Common myeloid progenitor, CD34-positive (primary cell): ENCODE data around the gene CCDC171.

Experiments used
- CTCF ChIA-PET: fragments of 350-600 bp; sonication (Branson Sonifier 250); formaldehyde crosslinking; loops from one replicate; lab custom pipeline; 2021; ENCODE audit warnings: antibody characterized with exemption; lab: Charles Lee
- POLR2A ChIA-PET: fragments of 350-600 bp; sonication (Branson Sonifier 250); formaldehyde crosslinking; loops from one replicate; lab custom pipeline; 2021; ENCODE audit warnings: antibody characterized with exemption; lab: Charles Lee
- DNase-seq, 3 donors: peaks; one replicate each; pipeline versions ENCODE4 v3.0.0 to v3.0.0-alpha.2; 2013
- H3K27ac ChIP-seq, 2 experiments: 1 replicate in 1 of 2; 2 replicates in 1 of 2; pipeline ENCODE4 v1.7.0; 2013; ENCODE audit warnings: inconsistent platforms in 2 of 2, low read length in 2 of 2, mild to moderate bottlenecking in 2 of 2, low read depth in 1 of 2, moderate library complexity in 1 of 2; ENCODE audit not compliant: severe bottlenecking in 2 of 2, insufficient read depth in 1 of 2, poor library complexity in 1 of 2
- H3K27me3 ChIP-seq, 5 experiments: replicated peaks in 2 of 5; 1 replicate in 3 of 5; 2 replicates in 2 of 5; pipeline versions ENCODE4 v1.6.1 to v1.7.0; 2013; ENCODE audit warnings: low read length in 4 of 5, mild to moderate bottlenecking in 2 of 5, moderate library complexity in 2 of 5, inconsistent platforms in 1 of 5; ENCODE audit not compliant: insufficient read depth in 5 of 5, control insufficient read depth in 4 of 5
- H3K36me3 ChIP-seq, 4 experiments: 1 replicate in 2 of 4; 2 replicates in 2 of 4; pipeline versions ENCODE4 v1.6.1 to v1.7.0; 2013; ENCODE audit warnings: low read length in 3 of 4, control low read depth in 1 of 4, mild to moderate bottlenecking in 1 of 4; ENCODE audit not compliant: control insufficient read depth in 4 of 4, insufficient read depth in 4 of 4
- H3K4me1 ChIP-seq, 4 experiments: 1 replicate in 3 of 4; 2 replicates in 1 of 4; pipeline versions ENCODE4 v1.6.1 to v1.7.1; 2013; ENCODE audit warnings: low read length in 3 of 4, mild to moderate bottlenecking in 3 of 4, control low read depth in 1 of 4, inconsistent platforms in 1 of 4, moderate library complexity in 1 of 4; ENCODE audit not compliant: control insufficient read depth in 4 of 4, insufficient read depth in 4 of 4; ENCODE audit errors: control extremely low read depth in 1 of 4
- H3K4me3 ChIP-seq, 7 experiments: 1 replicate in 4 of 7; 2 replicates in 3 of 7; pipeline versions ENCODE4 v1.5.1 to v1.7.0; 2013; ENCODE audit warnings: mild to moderate bottlenecking in 7 of 7, low read length in 6 of 7, moderate library complexity in 6 of 7, inconsistent platforms in 2 of 7, low read depth in 2 of 7, control low read depth in 1 of 7; ENCODE audit not compliant: insufficient read depth in 4 of 7, control insufficient read depth in 1 of 7; ENCODE audit errors: extremely low read depth in 1 of 7
- H3K9me3 ChIP-seq, 5 experiments: 1 replicate in 4 of 5; 2 replicates in 1 of 5; pipeline versions ENCODE4 v1.6.1 to v1.7.1; 2013; ENCODE audit warnings: low read length in 4 of 5, mild to moderate bottlenecking in 2 of 5, inconsistent platforms in 1 of 5, low read depth in 1 of 5, moderate library complexity in 1 of 5; ENCODE audit not compliant: control insufficient read depth in 4 of 5, insufficient read depth in 2 of 5; ENCODE audit errors: control extremely low read depth in 1 of 5
- WGBS: methylation state at CpG from one replicate; pipeline ENCODE4 v1.1.5; 2013; ENCODE audit not compliant: insufficient coverage; 5-methylcytosine and 5-hydroxymethylcytosine counted together

The CCDC171 gene

DNA sequence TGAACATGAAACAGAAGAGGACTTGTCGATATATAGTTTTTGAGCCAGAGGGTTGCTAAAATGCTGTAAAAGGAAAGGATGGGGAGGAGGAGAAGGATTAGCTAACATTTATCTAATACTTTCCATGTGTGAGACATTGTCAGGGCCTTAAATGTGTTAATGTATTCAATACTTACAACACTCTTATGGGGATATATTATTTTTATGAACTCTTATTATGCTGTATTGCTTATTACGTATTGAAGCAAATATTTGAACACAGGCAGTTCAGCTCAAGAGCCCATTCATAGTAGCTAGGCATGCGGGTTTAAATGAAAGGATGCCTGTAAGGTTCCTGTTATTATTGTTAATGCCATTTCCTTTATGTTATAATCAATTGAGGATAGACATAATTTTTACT lies 391.5 kb downstream of the CCDC171 start:
- H3K4me3 ChIP-seq, result no peak overlapping the region
- ChIA-PET CTCF (no interaction called here), POLR2A (no interaction called here)
- DNase-seq, result no peak
- peaks cover 0 to 3% (median 0%) of the 10 kb centered on the region in 4 experiments for H3K36me3 ChIP-seq
- no peaks in the 10 kb centered on the region for H3K27me3 ChIP-seq
- peaks cover 0 to 3% (median 0%) of the 10 kb centered on the region in 5 experiments for H3K9me3 ChIP-seq
- no peaks in the 10 kb centered on the region for H3K4me1 ChIP-seq
- WGBS, result no CpG with 5 or more reads among the region's 3 CpGs
- H3K27ac ChIP-seq, result no peak overlapping the region

DNA sequence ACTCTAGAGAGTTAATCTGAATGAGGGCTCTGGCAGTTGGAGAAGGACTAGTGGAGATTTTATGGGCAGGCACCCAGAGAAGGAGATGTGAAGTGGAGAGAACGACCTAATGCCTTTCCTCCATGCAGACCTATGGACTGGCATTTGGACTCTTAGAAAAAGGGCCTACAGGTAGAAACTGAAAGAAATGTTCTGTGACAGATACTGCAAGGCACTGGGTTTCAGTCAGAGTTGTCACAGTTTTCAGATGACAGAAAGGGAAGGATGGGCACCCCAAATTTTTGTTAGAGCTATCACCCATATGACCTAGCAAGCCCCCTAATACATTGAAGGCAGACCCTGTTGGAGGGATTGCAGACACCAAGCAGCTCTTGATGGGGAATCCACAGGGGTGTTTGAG lies 406.8 kb downstream of the CCDC171 start:
- Histone ChIP-seq H3K36me3 (peaks cover 0 to 8% (median 1%) of the 10 kb centered on the region in 4 experiments), H3K27ac (no peak overlapping the region), H3K27me3 (no peaks in the 10 kb centered on the region), H3K4me3 (no peak overlapping the region), H3K4me1 (no peaks in the 10 kb centered on the region), H3K9me3 (no peaks in the 10 kb centered on the region)
- POLR2A ChIA-PET, result no interaction called here
- DNase-seq, result no peak
- CTCF ChIA-PET, result no interaction called here
- 100% methylated on average over 1 of the region's 1 CpG for WGBS

DNA sequence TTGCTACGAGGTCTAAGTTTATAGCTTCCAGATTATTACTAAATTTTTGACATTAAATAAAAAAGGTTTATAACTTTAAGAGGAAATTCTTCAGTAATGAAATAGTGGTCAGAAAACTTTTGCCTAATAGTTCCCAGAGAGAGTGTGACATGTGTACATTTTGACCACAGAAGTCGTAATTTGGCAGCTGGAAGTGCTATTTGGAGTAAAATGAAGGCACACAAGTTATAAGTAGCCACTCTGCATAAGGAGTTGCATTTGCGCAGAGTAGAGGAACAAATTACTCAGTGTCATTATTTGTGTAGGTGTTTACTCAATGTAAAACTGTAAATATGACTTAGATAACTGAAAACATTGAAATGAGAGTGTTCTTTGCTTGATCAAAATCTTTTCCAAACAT lies 408.4 kb downstream of the CCDC171 start:
- Histone ChIP-seq H3K27me3 (no peaks in the 10 kb centered on the region), H3K36me3 (peaks cover 0 to 11% (median 2%) of the 10 kb centered on the region in 4 experiments), H3K27ac (no peak overlapping the region), H3K4me1 (no peaks in the 10 kb centered on the region), H3K9me3 (no peaks in the 10 kb centered on the region), H3K4me3 (no peak overlapping the region)
- ChIA-PET POLR2A (no interaction called here), CTCF (no interaction called here)
- no peak for DNase-seq
- 83% methylated on average over 1 of the region's 3 CpGs for WGBS

DNA sequence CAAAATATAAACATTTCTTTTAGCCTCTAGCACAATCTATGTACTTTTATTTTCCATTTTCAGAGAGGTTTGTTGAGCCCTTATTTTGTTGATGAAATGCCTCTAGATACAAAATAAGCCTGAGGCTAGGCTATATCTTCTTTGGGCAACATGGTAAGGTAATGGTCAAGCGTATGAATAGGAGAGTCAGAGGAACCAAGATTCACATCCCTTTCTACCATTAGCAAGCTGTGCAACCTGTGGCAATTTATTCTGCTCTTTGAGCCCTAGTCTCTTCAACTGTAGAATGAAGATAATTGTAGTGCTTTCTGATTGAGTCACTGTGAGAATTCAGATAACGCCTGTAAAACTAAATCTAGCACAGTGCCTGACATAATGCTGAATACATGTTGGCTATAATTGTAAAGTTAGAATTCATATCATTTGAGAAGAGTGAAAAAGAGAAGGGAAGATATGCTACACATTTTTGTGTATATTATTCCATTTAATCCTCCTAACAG lies 412.5 kb downstream of the CCDC171 start:
- Histone ChIP-seq H3K4me3 (no peak overlapping the region), H3K4me1 (no peaks in the 10 kb centered on the region), H3K27ac (no peak overlapping the region), H3K27me3 (no peaks in the 10 kb centered on the region), H3K9me3 (no peaks in the 10 kb centered on the region), H3K36me3 (peaks cover 0 to 6% (median 1%) of the 10 kb centered on the region in 4 experiments)
- ChIA-PET CTCF (no interaction called here), POLR2A (no interaction called here)
- DNase-seq, result no peak
- WGBS, result no CpG with 5 or more reads among the region's 2 CpGs

DNA sequence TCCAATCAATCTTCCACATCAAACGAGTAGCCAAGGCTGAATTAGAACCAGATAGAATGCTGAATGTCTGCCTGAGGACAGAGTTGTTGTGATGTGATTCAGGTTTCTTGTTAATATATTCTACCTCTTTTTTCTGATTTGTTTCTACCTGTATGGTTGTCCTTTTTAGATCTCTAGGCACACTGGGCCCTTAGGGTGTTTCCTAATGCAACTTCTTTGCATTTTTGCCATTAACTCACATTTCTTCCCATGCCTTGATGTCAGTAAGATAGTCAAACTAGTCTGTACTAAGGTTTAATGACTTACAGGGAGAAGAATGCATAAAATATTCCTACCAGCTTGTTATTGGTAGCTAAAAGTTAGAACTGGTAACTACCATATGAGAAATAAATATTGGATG lies 413.6 kb downstream of the CCDC171 start:
- CTCF ChIA-PET, result no interaction called here
- POLR2A ChIA-PET, result no interaction called here
- Histone ChIP-seq H3K9me3 (no peaks in the 10 kb centered on the region), H3K4me3 (no peak overlapping the region), H3K27me3 (no peaks in the 10 kb centered on the region), H3K4me1 (no peaks in the 10 kb centered on the region), H3K36me3 (peaks cover 0 to 6% (median 1%) of the 10 kb centered on the region in 4 experiments), H3K27ac (no peak overlapping the region)
- no peak for DNase-seq
- no CpG with 5 or more reads among the region's 1 CpG for WGBS

DNA sequence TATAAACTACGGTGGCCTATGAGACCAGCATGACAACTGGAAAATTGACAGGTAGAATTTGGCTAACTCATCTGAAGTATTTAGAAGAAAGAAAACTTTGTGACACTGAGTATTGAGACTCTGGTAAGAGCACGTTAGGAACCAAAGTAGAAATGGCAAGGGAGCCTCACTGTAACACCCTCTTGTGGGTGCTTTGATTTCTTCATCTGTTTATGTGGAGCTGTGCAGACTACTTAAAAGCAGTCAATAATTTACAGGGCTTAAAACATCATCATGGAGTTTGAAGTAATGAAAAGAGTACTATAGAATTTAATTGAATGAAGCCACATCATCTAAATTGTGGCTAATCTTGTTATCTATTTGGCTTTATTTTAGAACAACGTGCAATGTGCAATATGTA lies 414.2 kb downstream of the CCDC171 start:
- H3K27ac ChIP-seq, result no peak overlapping the region
- ChIA-PET CTCF (no interaction called here), POLR2A (no interaction called here)
- H3K4me1 ChIP-seq, result no peaks in the 10 kb centered on the region
- no peaks in the 10 kb centered on the region for H3K27me3 ChIP-seq
- 100% methylated on average over 1 of the region's 3 CpGs for WGBS
- no peak overlapping the region for H3K4me3 ChIP-seq
- H3K36me3 ChIP-seq, result peaks cover 0 to 7% (median 1%) of the 10 kb centered on the region in 4 experiments
- no peak for DNase-seq
- no peaks in the 10 kb centered on the region for H3K9me3 ChIP-seq

DNA sequence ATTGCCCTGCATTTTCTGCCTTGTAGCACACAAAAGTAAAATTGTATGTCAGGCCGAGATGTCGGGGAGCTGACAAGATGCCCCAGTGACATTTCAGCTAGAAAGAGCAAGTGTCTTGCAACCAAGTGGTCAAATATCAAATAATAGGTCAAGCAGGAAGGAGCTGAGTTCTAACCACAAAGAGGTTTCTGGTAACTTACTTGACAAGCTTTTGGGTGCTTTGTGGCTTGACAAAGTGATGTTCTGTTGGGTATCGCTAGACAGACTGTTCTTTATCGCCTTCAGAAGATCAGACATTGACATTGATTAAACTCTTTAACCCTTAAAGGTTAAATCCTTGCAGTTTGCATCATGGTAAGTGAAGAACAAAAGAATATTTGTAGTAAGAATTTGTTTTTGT lies 419.9 kb downstream of the CCDC171 start:
- Histone ChIP-seq H3K4me3 (no peak overlapping the region), H3K9me3 (no peaks in the 10 kb centered on the region), H3K27me3 (no peaks in the 10 kb centered on the region), H3K27ac (no peak overlapping the region), H3K36me3 (peaks cover 0 to 9% (median 0%) of the 10 kb centered on the region in 4 experiments), H3K4me1 (no peaks in the 10 kb centered on the region)
- ChIA-PET CTCF (interaction anchor here (0.7 kb wide), 1 partner anchor 37 kb away, joined by 3 read pairs; no protein-coding TSS in a partner anchor), POLR2A (no interaction called here)
- WGBS, result 100% methylated on average over 2 of the region's 4 CpGs
- no peak for DNase-seq
